Esophagus muscularis mucosa (tissue), 4 donors: ENCODE results near the gene SPCS3. TPM values are rescaled to one million over a fixed set of nuclear protein-coding genes. Genes with fewer than 3 reads are reported as not detected.

ENCODE experiments used
- DNase-seq: peaks from one replicate; pipeline ENCODE4 v3.0.0-alpha.2; 2017; ENCODE audit errors: extremely low spot score
- H3K27ac ChIP-seq, 4 donors: fragments of 200-600 bp; sonication (generic); replicated peaks in 1 of 4; 1 replicate in 3 of 4; 2 replicates in 1 of 4; pipeline ENCODE4 v1.5.1; 2016 to 2019; ENCODE audit warnings: mild to moderate bottlenecking in 1 of 4
- H3K27me3 ChIP-seq, 4 donors: fragments of 200-600 bp; sonication (generic); one replicate each; pipeline versions ENCODE4 v1.5.1 to v1.6.0; 2016 to 2019
- H3K36me3 ChIP-seq, 4 donors: fragments of 200-600 bp; sonication (generic); one replicate each; pipeline ENCODE4 v1.5.1; 2016 to 2019
- H3K4me1 ChIP-seq, 4 donors: fragments of 200-600 bp; sonication (generic); one replicate each; pipeline ENCODE4 v1.5.1; 2016 to 2019
- H3K4me3 ChIP-seq, 4 donors: fragments of 200-600 bp; sonication (generic); 1 replicate in 2 of 4; 2 replicates in 2 of 4; pipeline ENCODE4 v1.5.1; 2016 to 2019; ENCODE audit warnings: mild to moderate bottlenecking in 4 of 4, moderate library complexity in 1 of 4
- H3K9me3 ChIP-seq, 4 donors: fragments of 200-600 bp; sonication (generic); 1 replicate in 3 of 4; 2 replicates in 1 of 4; pipeline ENCODE4 v1.5.1; 2016 to 2019
- EP300 ChIP-seq: sonication (generic); formaldehyde crosslinking; IDR thresholded peaks from one replicate; pipeline ENCODE4 v1.6.1; 2017; ENCODE audit warnings: antibody characterized with exemption
- POLR2A ChIP-seq: fragments of 450-650 bp; IDR thresholded peaks from one replicate; pipeline ENCODE4 v1.6.1; 2017; ENCODE audit warnings: antibody characterized with exemption, moderate library complexity, mild to moderate bottlenecking, low read depth
- POLR2AphosphoS5 ChIP-seq, 2 donors: sonication (generic); formaldehyde crosslinking; IDR thresholded peaks; one replicate each; pipeline ENCODE4 v1.6.1; 2017; ENCODE audit warnings: antibody characterized with exemption in 2 of 2
- WGBS: methylation state at CpG from one replicate; pipeline ENCODE4 v1.1.5; 2018; 5-methylcytosine and 5-hydroxymethylcytosine counted together
- intact Hi-C: fragments of 100-400 bp; cut with DNase I; formaldehyde crosslinking; loops from one replicate; pipeline ENCODE4 v1.15.1; 2023
- total RNA-seq, 4 donors: library from RNA; depleted of rRNA; stranded (reverse); fragments of >200 nt; gene quantifications; one replicate each; pipeline versions ENCODE4 v1.1.0 to v1.2.1, GENCODE V29; 2016
- TF ChIP-seq, protein P1 (sequence below), 3 experiments: fragments of 200-600 bp in 2 of 3; fragments of 450-650 bp in 1 of 3; sonication (generic) in 2 of 3; IDR thresholded peaks; one replicate each; pipeline ENCODE4 v1.5.1; 2017 to 2019; ENCODE audit warnings: antibody characterized with exemption in 3 of 3, mild to moderate bottlenecking in 2 of 3, moderate library complexity in 1 of 3

The SPCS3 gene
- total RNA-seq, 4 donors from 2014 or later = 35.5 to 48.4 (median 46.0) TPM

DNA sequence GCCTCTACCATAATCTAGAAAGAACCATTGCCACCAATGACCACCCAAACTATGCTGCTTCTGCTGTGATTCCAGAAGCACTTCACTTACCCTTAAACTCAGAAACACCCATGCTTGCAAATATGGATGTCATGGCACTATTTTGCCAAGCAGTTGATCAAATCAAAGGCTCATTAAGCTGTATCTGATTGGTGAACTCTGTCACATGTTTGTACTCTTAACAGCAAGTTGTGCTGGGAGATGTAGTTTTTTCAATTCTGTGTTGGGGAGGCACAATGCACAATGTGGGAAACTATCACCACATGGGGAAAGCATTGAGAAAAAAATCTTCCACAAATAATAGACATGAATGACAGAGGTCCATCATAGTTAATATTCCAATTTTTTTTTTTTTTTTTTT is 19.2 kb upstream of the SPCS3 start:
- TF ChIP-seq POLR2AphosphoS5 (IDR thresholded peaks at IDR 0.05) (no peak), EP300 (no peak), POLR2A (no peak)
- TF ChIP-seq, protein P1, sequence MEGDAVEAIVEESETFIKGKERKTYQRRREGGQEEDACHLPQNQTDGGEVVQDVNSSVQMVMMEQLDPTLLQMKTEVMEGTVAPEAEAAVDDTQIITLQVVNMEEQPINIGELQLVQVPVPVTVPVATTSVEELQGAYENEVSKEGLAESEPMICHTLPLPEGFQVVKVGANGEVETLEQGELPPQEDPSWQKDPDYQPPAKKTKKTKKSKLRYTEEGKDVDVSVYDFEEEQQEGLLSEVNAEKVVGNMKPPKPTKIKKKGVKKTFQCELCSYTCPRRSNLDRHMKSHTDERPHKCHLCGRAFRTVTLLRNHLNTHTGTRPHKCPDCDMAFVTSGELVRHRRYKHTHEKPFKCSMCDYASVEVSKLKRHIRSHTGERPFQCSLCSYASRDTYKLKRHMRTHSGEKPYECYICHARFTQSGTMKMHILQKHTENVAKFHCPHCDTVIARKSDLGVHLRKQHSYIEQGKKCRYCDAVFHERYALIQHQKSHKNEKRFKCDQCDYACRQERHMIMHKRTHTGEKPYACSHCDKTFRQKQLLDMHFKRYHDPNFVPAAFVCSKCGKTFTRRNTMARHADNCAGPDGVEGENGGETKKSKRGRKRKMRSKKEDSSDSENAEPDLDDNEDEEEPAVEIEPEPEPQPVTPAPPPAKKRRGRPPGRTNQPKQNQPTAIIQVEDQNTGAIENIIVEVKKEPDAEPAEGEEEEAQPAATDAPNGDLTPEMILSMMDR (IDR thresholded peaks at IDR 0.05) = no peak
- Histone ChIP-seq H3K9me3 (no peaks in the 10 kb centered on the region), H3K4me3 (no peak overlapping the region), H3K27ac (no peak overlapping the region), H3K36me3 (no peaks in the 10 kb centered on the region), H3K4me1 (no peaks in the 10 kb centered on the region), H3K27me3 (no peaks in the 10 kb centered on the region)
- intact Hi-C loops = no loop called here
- peak; percentile 5 for DNase-seq

GRCh38 chr4:176302283-176303275 is 17.2 kb upstream of the SPCS3 start:
- no peak for DNase-seq
- Histone ChIP-seq H3K27ac (no peak overlapping the region), H3K4me3 (no peak overlapping the region), H3K36me3 (no peaks in the 10 kb centered on the region), H3K4me1 (no peaks in the 10 kb centered on the region), H3K9me3 (no peaks in the 10 kb centered on the region), H3K27me3 (no peaks in the 10 kb centered on the region)
- intact Hi-C loops = no loop called here
- TF ChIP-seq, protein P1 (IDR thresholded peaks at IDR 0.05) = no peak
- TF ChIP-seq POLR2AphosphoS5 (IDR thresholded peaks at IDR 0.05) = no peak
- TF ChIP-seq EP300 = no peak
- no peak for TF ChIP-seq POLR2A
- WGBS = 43% methylated on average over 2 of the region's 2 CpGs

- H3K36me3 ChIP-seq = no peaks in the 10 kb centered on the region
- whole genome bisulfite sequencing = 54% methylated on average over 1 of the region's 1 CpG
- H3K27ac ChIP-seq = no peak overlapping the region
- H3K4me1 ChIP-seq = no peaks in the 10 kb centered on the region
- no peaks in the 10 kb centered on the region for H3K27me3 ChIP-seq
- no peak for TF ChIP-seq POLR2AphosphoS5 (IDR thresholded peaks at IDR 0.05)
- no peak for TF ChIP-seq EP300
- TF ChIP-seq, protein P1 (IDR thresholded peaks at IDR 0.05) = no peak
- no peak for TF ChIP-seq POLR2A
- no peaks in the 10 kb centered on the region for H3K9me3 ChIP-seq
- DNase-seq = no peak
- intact Hi-C loops = no loop called here
- no peak overlapping the region for H3K4me3 ChIP-seq
Observed at GRCh38 chr4:176303938-176304337, 15.8 kb upstream of the SPCS3 start.

- H3K36me3 ChIP-seq = no peaks in the 10 kb centered on the region
- WGBS = 81% methylated on average over 6 of the region's 6 CpGs
- no peaks in the 10 kb centered on the region for H3K4me1 ChIP-seq
- no peaks in the 10 kb centered on the region for H3K27me3 ChIP-seq
- DNase-seq = no peak
- TF ChIP-seq POLR2AphosphoS5 (IDR thresholded peaks at IDR 0.05) (no peak), POLR2A (no peak), EP300 (no peak)
- TF ChIP-seq, protein P1 (IDR thresholded peaks at IDR 0.05) = no peak
- intact Hi-C loops = no loop called here
- no peaks in the 10 kb centered on the region for H3K9me3 ChIP-seq
- H3K27ac ChIP-seq = no peak overlapping the region
- no peak overlapping the region for H3K4me3 ChIP-seq
Observed at GRCh38 chr4:176306837-176307665, 12.7 kb upstream of the SPCS3 start.
